ENCODE data around the gene TMX4. TPM values are rescaled to one million over a fixed set of nuclear protein-coding genes. Genes with fewer than 3 reads are reported as not detected.
A peak's percentile ranks its signal among the peaks of the same experiment; 100 is the strongest.
"Not testable (repeated sequence)": the region's sequence is repeated elsewhere in the genome, so short reads cannot be mapped to it uniquely, and the experiment has no call there.

Gene TMX4, protein sequence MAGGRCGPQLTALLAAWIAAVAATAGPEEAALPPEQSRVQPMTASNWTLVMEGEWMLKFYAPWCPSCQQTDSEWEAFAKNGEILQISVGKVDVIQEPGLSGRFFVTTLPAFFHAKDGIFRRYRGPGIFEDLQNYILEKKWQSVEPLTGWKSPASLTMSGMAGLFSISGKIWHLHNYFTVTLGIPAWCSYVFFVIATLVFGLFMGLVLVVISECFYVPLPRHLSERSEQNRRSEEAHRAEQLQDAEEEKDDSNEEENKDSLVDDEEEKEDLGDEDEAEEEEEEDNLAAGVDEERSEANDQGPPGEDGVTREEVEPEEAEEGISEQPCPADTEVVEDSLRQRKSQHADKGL
- 2.6 and 3.3 TPM in 2 replicates for total RNA-seq (2014; rRNA removed; shearing (Covaris generic))

- in situ Hi-C loops (cut with HindIII; ENCODE audit: low sequenced_read_pairs) = no loop called here
- peak; percentile 98 for DNase-seq (ENCODE audit: low spot score)
Measured at GRCh38 chr20:8019246-8019997, at the start of gene TMX4. Gene TMX4 (minus strand): TSS chr20:8019761. CDS start chr20:8019613, 148 bp downstream.

DNA sequence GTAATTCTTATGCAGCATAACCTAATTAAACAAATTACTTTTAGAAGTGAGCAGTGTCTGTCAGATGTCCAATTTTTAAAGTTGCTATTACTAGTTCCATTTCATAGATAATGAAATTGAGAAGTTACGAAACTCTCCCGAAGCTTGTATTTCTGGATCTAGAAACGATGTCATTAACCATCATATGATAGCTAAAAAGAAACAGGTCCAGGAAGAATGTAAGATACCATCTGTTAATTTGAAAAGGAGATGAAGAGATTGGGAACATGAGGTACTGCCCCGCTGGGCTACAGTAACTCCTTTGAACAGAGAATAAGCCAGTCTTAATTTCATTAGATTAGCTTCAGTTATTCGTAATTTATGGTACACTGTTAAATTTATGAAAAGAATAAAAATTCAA lies 47.5 kb upstream of the TMX4 start:
- DNase-seq (ENCODE audit: low spot score) = peak; percentile 51
- in situ Hi-C loops (cut with HindIII; ENCODE audit: low sequenced_read_pairs) = no loop called here

GRCh38 chr20:8066662-8067061 lies 47.1 kb upstream of the TMX4 start:
- in situ Hi-C loops (cut with HindIII; ENCODE audit: low sequenced_read_pairs) = no loop called here

DNA sequence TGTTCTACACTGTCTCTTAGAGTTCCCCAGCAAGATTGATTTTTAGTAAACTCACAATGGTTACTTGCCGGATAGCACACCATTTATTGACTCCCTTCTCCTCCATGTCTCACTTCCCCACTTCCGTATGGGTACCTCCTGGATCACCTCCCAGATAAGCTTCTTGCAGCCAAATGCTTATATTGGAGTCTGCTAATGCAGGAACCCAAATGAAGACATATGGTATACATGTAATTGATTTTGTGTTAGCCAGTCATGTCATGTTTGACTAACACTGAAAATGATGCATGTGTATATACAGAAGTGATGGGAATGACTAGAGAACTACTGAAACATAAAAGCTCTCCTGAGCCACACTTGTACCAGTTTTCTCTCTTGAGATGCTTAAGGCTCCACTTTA lies 46.1 kb upstream of the TMX4 start:
- DNase-seq (ENCODE audit: low spot score) = peak; percentile 12
- in situ Hi-C loops (cut with HindIII; ENCODE audit: low sequenced_read_pairs) = no loop called here

More at GRCh38 chr20:8066662-8067061, 47.1 kb upstream of the TMX4 start:
- no peak for DNase-seq (ENCODE audit: low spot score)

- in situ Hi-C loops (cut with HindIII; ENCODE audit: low sequenced_read_pairs) = no loop called here
- DNase-seq (ENCODE audit: low spot score) = no peak
Measured at GRCh38 chr20:8062756-8063155, 43.2 kb upstream of the TMX4 start.

GRCh38 chr20:8061861-8062518 lies 42.4 kb upstream of the TMX4 start:
- in situ Hi-C loops (cut with HindIII; ENCODE audit: low sequenced_read_pairs) = no loop called here
- DNase-seq (ENCODE audit: low spot score) = no peak

DNA sequence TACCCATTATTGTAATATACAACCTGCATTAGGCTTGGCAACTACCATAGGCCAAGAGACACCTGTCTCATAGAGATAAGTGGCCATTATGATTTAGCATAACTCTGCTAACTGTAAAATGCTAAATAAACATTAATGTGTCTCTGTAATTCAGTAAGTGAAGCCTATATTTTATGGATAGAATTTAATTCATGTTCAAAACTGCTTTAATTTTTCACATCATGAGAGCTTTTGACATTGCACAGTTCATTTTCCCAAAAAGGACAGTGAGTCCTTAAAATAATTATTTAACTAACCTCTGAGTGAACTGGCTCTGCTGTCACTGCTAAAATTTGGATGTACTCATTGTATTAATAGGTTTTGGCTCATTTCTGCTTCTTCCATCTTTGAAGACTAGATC lies 41.4 kb upstream of the TMX4 start:
- no peak for DNase-seq (ENCODE audit: low spot score)
- in situ Hi-C loops (cut with HindIII; ENCODE audit: low sequenced_read_pairs) = no loop called here

DNA sequence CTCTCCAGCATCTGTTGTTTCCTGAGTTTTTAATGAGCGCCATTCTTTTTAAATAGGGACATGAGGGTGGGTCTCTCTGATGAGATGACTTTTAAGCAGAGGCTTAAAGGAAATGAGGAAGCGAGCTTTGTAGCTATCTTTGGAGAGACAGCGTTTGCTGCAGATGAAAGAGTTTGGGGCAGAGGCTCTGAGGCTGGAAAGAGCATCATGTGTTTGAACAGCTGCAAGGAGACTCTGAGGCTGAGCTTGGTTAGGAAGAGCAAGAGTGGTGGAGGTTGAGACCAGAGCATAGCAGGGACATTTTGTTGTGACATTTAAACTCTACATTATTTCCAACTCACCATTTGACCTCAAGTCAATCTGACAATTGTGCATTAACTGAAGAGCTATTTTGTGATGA lies 38.3 kb upstream of the TMX4 start:
- in situ Hi-C loops (cut with HindIII; ENCODE audit: low sequenced_read_pairs) = no loop called here
- no peak for DNase-seq (ENCODE audit: low spot score)

DNA sequence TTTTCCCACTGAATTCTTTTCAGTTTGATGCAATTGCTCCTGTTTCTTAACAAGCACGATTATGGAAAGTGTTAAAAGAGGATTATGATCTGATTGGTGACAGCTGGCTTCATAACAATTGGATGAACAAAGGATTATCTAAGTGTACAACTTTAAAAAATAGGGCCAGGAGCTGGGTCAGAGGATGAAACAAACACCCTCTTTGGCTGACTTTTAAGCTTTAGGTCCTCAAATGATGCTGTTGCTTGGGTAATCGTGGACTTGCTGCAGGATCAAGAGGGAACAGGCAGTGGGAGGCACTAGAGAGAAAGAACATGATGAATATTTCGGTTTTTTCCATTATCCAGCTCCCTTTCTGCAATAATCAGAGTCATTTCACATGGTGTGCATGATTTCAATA lies 35.5 kb upstream of the TMX4 start:
- in situ Hi-C loops (cut with HindIII; ENCODE audit: low sequenced_read_pairs) = no loop called here
- no peak for DNase-seq (ENCODE audit: low spot score)

DNA sequence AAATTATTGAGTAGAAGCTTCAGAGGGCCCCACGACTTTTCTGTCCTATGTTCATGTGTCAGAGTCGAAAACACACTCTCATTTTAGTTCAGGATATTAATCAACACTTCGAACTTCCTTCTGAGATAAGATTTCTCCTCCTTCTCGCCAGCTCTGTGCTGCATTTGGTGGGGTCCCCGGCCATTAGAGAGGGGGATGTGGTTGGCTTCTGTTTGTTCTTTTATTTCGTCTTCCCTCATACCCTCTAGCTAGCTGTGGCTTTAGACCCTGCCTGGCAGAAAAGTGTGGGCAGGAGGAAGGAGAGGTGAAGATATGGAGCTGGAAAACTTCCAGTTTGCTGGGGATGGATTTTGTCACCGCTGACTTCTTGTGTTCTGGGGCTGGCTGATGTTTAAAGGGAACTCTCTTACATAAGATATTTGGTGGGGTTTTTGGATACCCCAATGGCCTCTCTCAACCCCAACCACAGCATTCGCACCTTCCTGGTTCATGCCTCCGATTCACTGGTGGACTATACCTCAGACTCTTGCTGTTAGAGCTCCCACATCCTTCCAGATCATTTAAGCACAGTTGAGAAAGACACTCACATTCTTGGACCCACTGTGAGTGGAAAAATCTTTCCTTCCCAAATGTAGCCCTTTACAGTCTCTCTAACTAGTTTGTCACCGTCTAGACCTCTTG lies 30.7 kb upstream of the TMX4 start:
- in situ Hi-C loops (cut with HindIII; ENCODE audit: low sequenced_read_pairs) = no loop called here
- no peak for DNase-seq (ENCODE audit: low spot score)

DNA sequence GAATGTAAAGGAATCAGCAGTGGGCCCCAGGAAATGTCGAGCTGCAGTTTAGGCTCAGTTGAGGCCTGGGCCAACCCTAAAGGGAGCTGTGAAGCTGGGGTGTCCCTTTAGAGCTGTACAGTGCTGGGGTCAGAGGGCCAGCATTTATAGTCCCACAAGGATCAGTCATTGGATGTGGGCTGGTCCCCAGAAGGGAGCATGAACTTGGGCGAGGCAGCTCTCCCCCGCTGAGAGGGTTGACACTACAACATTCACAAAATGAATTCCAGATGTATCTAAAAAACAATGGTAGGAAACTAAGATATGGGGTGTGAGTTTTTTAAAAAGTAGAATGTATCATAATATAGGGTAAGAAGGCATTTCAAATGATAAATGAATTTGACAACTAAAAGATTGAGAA lies 29.7 kb upstream of the TMX4 start:
- no peak for DNase-seq (ENCODE audit: low spot score)

DNA sequence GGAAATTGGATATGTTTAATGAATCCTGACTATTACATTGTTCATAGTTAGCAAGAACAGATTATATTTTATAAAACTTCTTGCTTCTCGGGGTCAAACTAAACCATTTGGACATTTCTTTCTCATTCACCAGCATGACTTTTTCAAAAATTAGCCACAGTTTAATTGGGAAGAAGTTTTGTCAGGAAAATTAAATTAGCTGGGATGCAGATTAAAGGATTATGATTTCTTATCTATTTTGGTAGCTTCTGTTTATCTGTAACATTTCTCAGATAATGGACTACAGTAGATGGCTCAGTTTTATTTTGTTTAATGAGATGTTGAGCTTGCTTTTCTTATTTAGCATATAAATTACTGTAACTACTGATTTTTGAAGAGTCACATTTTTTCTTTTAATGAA lies 26.4 kb upstream of the TMX4 start:
- in situ Hi-C loops (cut with HindIII; ENCODE audit: low sequenced_read_pairs) = no loop called here
- DNase-seq (ENCODE audit: low spot score) = no peak

More for the DNA sequence above, 29.7 kb upstream of the TMX4 start:
- in situ Hi-C loops (cut with HindIII; ENCODE audit: low sequenced_read_pairs) = no loop called here

DNA sequence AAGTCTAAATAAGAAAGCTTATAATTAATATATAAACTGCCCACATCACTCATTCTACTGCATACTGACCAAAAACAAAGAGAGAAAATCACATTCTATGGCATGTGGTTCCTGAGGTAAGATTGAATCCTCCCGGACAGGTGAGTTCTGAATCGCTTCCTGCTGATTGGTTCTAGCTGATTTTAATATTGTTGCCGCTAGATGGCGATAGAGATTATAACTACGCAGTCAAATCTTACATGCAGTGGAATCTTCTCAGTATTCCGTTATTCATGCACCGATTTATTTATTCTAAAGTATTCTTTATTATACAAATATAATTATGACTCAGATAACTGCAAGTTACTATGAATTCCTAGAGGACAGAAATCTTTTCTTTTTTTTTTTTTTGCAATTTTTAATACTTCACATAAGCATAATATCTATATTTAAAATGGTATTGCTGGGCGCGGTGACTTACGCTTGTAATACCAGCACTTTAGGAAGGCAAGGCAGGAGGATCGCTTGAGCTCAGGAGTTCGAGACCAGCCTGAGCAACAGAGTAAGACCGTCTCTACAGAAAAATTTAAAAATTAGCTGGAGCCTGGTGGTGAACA lies 24.2 kb upstream of the TMX4 start:
- peak; percentile 81 for DNase-seq (ENCODE audit: low spot score)
- in situ Hi-C loops (cut with HindIII; ENCODE audit: low sequenced_read_pairs) = no loop called here

DNA sequence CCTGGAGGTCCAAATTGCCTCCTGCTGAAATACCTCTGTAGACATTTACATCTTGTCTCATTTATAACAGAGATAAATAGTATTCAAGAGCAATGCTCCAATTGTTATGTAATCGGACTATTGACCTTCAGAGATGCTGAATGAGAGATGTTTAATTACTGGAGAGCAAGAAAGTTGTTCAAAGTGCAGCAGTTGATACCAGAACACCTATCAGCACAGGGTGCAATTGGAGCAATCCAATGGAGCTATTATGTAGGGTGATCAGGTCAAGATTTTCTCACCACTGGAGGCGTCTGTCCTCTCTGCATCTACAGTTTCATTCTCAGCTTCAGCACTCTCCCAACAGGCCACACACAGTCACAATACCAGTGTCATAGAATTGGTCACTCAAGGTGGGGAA lies 19.5 kb upstream of the TMX4 start:
- DNase-seq (ENCODE audit: low spot score) = no peak
- in situ Hi-C loops (cut with HindIII; ENCODE audit: low sequenced_read_pairs) = no loop called here

DNA sequence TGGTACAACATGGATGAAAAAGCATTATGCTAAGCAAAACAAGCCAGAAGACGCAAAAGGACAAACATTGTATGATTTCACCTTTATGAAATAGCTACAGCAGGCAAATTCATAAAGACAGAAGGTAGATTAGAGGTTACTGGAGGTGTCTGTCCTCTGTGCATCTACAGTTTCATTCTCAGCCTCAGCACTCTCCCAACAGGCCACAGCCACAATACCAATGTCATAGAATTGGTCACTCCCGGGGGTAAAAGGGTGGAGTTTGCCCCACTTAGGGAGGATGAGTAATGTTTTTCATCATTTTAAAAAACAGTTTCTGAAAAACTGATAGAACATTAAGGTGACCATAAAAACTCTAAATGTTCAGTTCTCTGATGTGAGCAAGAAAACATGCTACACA lies 17.2 kb upstream of the TMX4 start:
- DNase-seq (ENCODE audit: low spot score) = no peak
- in situ Hi-C loops (cut with HindIII; ENCODE audit: low sequenced_read_pairs) = no loop called here

GRCh38 chr20:8033151-8033841 lies 13.7 kb upstream of the TMX4 start:
- in situ Hi-C loops (cut with HindIII; ENCODE audit: low sequenced_read_pairs) = no loop called here
- DNase-seq (ENCODE audit: low spot score) = no peak

DNA sequence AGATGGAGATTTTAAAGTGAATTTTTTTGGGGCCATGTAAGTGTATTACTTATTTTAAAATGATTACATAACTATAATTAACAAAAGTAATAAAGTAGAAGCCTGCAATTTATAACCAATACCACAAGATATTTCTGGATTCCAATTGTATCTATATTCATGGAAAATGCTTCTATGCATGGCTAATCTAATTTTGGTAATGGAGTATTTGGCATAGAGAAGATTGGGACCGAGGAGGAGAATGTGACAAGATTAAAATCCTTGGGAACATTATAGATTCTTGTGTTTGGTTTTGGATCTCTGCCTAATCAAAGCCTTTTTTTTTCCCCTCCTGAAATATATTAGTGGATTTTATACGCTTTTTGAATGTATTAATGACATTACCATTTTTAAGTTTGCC lies 12.9 kb upstream of the TMX4 start:
- DNase-seq (ENCODE audit: low spot score) = no peak
- in situ Hi-C loops (cut with HindIII; ENCODE audit: low sequenced_read_pairs) = no loop called here

DNA sequence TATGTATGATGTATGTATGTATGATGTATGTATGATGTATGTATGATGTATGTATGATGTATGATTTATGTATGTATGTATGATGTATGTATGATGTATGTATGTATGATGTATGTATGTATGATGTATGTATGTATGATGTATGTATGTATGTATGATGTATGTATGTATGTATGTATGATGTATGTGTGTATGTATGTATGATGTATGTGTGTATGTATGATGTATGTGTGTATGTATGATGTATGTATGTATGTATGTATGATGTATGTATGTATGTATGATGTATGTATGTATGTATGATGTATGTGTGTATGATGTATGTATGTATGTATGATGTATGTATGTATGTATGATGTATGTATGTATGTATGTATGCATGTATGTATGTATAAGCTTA lies 12.0 kb upstream of the TMX4 start:
- in situ Hi-C loops (cut with HindIII; ENCODE audit: low sequenced_read_pairs); DNase-seq (ENCODE audit: low spot score): not testable (repeated sequence)

All from G401 (cell line).